Neural crest cell (in vitro differentiated cells): ENCODE results near the gene PLPP1. TPM values are rescaled to one million over a fixed set of nuclear protein-coding genes. Genes with fewer than 3 reads are reported as not detected.

Source experiments
- DNase-seq: peaks from one replicate; pipeline ENCODE4 v3.0.0; 2021; ENCODE audit warnings: low read depth, mixed read lengths, low spot score
- H3K27ac Mint-ChIP-seq: one replicate; pipeline ENCODE4 v1.8.0; 2021; ENCODE audit warnings: mild to moderate bottlenecking, mixed read lengths; ENCODE audit not compliant: unreplicated experiment
- H3K27me3 Mint-ChIP-seq: 2 replicates; pipeline ENCODE4 v1.8.0; 2021; ENCODE audit warnings: low read depth, mild to moderate bottlenecking, mixed read lengths
- H3K36me3 Mint-ChIP-seq: 2 replicates; pipeline ENCODE4 v1.8.0; 2021; ENCODE audit warnings: low read depth, mild to moderate bottlenecking, mixed read lengths
- H3K4me1 Mint-ChIP-seq: 2 replicates; pipeline ENCODE4 v1.8.0; 2021; ENCODE audit warnings: mixed read lengths
- H3K4me3 Mint-ChIP-seq: one replicate; pipeline ENCODE4 v1.8.0; 2021; ENCODE audit warnings: mild to moderate bottlenecking, mixed read lengths
- H3K9me3 Mint-ChIP-seq: 2 replicates; pipeline ENCODE4 v1.8.0; 2021; ENCODE audit warnings: mixed read lengths
- total RNA-seq: library from RNA; stranded (reverse); gene quantifications from 2 replicates; pipeline ENCODE4 v1.2.1, GENCODE V29; 2021
- TF ChIP-seq, protein P1 (sequence below): fragments of 200-600 bp; sonication (generic); conservative IDR thresholded peaks from 2 replicates; pipeline ENCODE4 v1.5.0; 2021; ENCODE audit warnings: antibody characterized with exemption, mild to moderate bottlenecking

The PLPP1 gene
- total RNA-seq, 1 donor from 2014 or later, result 13.2 TPM

DNA sequence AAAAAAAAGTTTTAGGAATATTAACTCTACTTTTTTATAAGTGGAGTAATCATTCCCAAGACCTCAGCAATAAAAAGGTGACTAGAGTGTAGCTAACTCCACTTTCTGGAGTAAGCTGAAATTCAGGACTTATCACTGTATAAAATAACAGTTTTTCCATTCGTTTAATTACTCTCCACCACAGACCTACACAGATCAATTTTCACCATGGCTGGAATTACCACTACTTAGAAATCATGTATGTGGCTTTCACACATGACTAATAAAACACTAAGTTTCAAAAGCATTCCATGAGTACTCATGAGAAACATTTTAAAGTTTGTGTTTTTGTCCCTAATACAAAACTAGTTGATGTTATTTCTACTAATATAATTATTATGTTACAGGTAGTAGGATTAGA lies 9.9 kb downstream of the PLPP1 start:
- Mint-ChIP-seq H3K4me1 (peaks cover 6% of the 10 kb centered on the region), H3K27ac (no peak overlapping the region), H3K4me3 (no peak overlapping the region), H3K9me3 (no peaks in the 10 kb centered on the region), H3K27me3 (no peaks in the 10 kb centered on the region), H3K36me3 (no peaks in the 10 kb centered on the region)
- TF ChIP-seq, protein P1, sequence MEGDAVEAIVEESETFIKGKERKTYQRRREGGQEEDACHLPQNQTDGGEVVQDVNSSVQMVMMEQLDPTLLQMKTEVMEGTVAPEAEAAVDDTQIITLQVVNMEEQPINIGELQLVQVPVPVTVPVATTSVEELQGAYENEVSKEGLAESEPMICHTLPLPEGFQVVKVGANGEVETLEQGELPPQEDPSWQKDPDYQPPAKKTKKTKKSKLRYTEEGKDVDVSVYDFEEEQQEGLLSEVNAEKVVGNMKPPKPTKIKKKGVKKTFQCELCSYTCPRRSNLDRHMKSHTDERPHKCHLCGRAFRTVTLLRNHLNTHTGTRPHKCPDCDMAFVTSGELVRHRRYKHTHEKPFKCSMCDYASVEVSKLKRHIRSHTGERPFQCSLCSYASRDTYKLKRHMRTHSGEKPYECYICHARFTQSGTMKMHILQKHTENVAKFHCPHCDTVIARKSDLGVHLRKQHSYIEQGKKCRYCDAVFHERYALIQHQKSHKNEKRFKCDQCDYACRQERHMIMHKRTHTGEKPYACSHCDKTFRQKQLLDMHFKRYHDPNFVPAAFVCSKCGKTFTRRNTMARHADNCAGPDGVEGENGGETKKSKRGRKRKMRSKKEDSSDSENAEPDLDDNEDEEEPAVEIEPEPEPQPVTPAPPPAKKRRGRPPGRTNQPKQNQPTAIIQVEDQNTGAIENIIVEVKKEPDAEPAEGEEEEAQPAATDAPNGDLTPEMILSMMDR, result no peak
- no peak for DNase-seq

DNA sequence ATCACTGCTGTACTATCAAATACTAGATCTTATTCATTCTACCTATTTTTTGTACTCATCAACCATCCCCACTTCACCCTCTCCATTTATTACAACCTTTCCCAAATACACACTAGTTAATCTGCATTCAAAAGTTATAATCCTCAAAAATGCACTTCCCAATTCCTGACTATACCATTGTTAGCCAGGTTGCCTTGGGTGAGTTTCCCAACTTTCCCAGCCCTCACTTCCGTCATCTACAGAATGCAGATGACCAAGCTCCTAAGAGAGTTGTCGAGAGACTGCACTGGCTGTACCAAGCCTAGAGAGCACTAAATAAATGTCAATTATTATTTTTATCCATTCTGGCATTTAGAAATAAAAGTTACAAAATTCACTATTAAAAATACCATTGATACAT lies 11.5 kb downstream of the PLPP1 start:
- Mint-ChIP-seq H3K4me1 (peaks cover 6% of the 10 kb centered on the region), H3K27ac (no peak overlapping the region), H3K27me3 (no peaks in the 10 kb centered on the region), H3K4me3 (no peak overlapping the region), H3K9me3 (no peaks in the 10 kb centered on the region), H3K36me3 (no peaks in the 10 kb centered on the region)
- no peak for DNase-seq
- TF ChIP-seq, protein P1, result no peak

DNA sequence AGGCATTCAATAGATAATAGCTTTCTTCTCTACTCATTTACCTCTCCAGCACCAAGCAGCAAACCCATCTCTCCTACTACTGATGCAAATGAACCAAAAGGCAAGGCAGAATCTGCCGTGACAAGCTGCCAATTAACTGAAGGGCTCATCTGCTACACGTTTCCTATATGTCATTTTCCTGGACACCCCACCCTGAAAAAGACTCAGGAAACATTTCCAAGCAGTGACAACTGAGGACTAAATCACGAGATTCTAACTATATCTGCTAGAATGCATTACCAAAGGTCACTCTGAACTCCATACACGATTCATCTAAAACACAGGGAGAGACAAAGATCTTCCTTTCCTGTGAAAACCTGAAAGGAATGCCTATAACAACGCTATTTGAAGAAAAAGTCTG lies 12.9 kb downstream of the PLPP1 start:
- H3K36me3 Mint-ChIP-seq, result no peaks in the 10 kb centered on the region
- H3K27ac Mint-ChIP-seq, result no peak overlapping the region
- H3K27me3 Mint-ChIP-seq, result no peaks in the 10 kb centered on the region
- no peaks in the 10 kb centered on the region for H3K9me3 Mint-ChIP-seq
- DNase-seq, result no peak
- TF ChIP-seq, protein P1, result no peak
- H3K4me1 Mint-ChIP-seq, result peaks cover 6% of the 10 kb centered on the region
- no peak overlapping the region for H3K4me3 Mint-ChIP-seq

DNA sequence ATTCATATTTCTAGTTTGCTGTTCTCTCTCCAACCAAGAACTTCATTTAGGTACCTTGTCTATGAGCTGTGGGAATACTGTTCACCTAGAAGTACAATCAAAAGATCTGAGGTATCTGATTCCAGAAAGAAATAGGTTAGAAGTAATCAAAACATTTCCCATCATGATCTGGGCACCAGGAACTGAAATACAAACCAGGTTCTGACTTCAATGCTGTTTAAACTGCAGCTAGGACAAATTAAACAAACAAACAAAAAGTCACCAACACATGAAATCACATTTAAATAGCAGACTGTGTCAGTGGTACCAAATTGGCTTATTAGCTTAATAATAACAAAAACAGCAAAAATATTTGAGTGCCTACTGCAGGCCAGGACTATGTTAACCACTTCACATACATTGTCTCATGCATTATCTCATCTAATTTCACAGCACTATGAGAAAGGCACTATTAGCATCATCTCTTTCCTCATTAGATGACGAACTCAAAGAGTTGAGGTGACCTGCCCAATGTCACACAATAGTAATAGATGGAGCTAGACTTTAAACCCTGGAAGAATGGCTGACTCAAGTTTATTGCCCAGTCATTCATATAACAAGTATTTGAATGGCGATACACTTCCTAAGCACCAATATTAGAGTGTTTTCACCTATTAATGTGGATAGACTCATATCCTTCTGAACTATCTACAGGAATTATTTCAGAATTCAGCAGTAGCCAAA lies 14.5 kb downstream of the PLPP1 start:
- peaks cover 6% of the 10 kb centered on the region for H3K4me1 Mint-ChIP-seq
- H3K9me3 Mint-ChIP-seq, result peaks cover 3% of the 10 kb centered on the region
- TF ChIP-seq, protein P1, result no peak
- no peak overlapping the region for H3K4me3 Mint-ChIP-seq
- no peaks in the 10 kb centered on the region for H3K36me3 Mint-ChIP-seq
- no peak for DNase-seq
- no peak overlapping the region for H3K27ac Mint-ChIP-seq
- no peaks in the 10 kb centered on the region for H3K27me3 Mint-ChIP-seq

DNA sequence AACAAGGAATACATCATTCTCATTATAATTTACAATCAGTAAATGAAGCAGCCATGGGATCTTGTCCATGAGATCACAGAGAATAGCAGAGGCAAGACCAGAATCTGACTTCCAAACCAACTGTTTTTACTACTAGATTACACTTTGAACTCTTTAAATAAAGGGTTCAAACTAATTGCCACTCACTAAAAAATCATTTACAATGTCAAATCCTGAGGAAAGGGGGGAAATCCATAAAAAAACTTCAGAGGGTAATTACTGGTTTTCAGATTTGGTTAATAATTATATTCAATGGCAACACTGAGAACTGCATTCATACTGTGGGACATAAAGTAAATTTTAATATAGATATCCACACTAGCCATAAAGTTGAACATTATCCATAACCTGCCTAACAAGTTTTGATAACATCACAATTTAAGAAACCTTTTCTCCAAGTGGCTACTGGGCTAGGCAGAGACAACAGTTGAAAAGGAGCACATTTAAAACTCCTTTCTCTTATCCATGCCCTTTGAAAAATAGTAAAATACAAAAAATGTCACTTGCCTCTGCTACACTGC lies 15.9 kb downstream of the PLPP1 start:
- Mint-ChIP-seq H3K36me3 (no peaks in the 10 kb centered on the region), H3K4me1 (peaks cover 6% of the 10 kb centered on the region), H3K27ac (no peak overlapping the region), H3K4me3 (no peak overlapping the region), H3K27me3 (no peaks in the 10 kb centered on the region), H3K9me3 (peaks cover 3% of the 10 kb centered on the region)
- TF ChIP-seq, protein P1, result no peak
- DNase-seq, result no peak
